Thymus (tissue), 11 donors: ENCODE measurements around the gene PLEKHN1. TPM values are rescaled to one million over a fixed set of nuclear protein-coding genes. Genes with fewer than 3 reads are reported as not detected.
"Not testable (repeated sequence)": the region's sequence is repeated elsewhere in the genome, so short reads cannot be mapped to it uniquely, and the experiment has no call there.

Source experiments
- DNase-seq, 9 donors: peaks; one replicate each; pipeline ENCODE4 v3.0.0-alpha.2; 2013; ENCODE audit warnings: low spot score in 9 of 9, low read depth in 6 of 9, missing footprints in 1 of 9
- H3K27ac ChIP-seq, 2 donors: one replicate each; pipeline ENCODE4 v1.5.1; 2013; ENCODE audit warnings: control low read depth in 1 of 2, low read depth in 1 of 2, low read length in 1 of 2, mild to moderate bottlenecking in 1 of 2, moderate library complexity in 1 of 2
- H3K27me3 ChIP-seq, 2 donors: one replicate each; pipeline ENCODE4 v1.5.1; 2013; ENCODE audit warnings: low read length in 1 of 2; ENCODE audit not compliant: control insufficient read depth in 2 of 2, insufficient read depth in 1 of 2
- H3K36me3 ChIP-seq, 2 donors: one replicate each; pipeline ENCODE4 v1.5.1; 2013; ENCODE audit warnings: low read length in 1 of 2, mild to moderate bottlenecking in 1 of 2, moderate library complexity in 1 of 2; ENCODE audit not compliant: control insufficient read depth in 2 of 2, insufficient read depth in 2 of 2
- H3K4me1 ChIP-seq, 2 donors: one replicate each; pipeline ENCODE4 v1.5.1; 2013; ENCODE audit warnings: low read length in 2 of 2; ENCODE audit not compliant: control insufficient read depth in 2 of 2, insufficient read depth in 2 of 2
- H3K4me3 ChIP-seq, 2 donors: one replicate each; pipeline ENCODE4 v1.5.1; 2013; ENCODE audit warnings: low read length in 2 of 2, control low read depth in 1 of 2, mild to moderate bottlenecking in 1 of 2
- H3K9me3 ChIP-seq, 2 donors: one replicate each; pipeline ENCODE4 v1.5.1; 2013; ENCODE audit warnings: low read length in 1 of 2, mild to moderate bottlenecking in 1 of 2; ENCODE audit not compliant: control insufficient read depth in 2 of 2, insufficient read depth in 1 of 2
- WGBS: extraction: QIAGEN DNeasy Blood & Tissue Kit; methylation state at CpG from one replicate; pipeline ENCODE4 v1.1.7; 2013; 5-methylcytosine and 5-hydroxymethylcytosine counted together
- polyA plus RNA-seq: library from polyadenylated mRNA; stranded (reverse); fragments of 200-250 nt; gene quantifications from one replicate; pipeline ENCODE4 v1.2.3, GENCODE V29; 2013
- total RNA-seq: library from RNA; stranded (reverse); fragments of 120-200 nt; gene quantifications from one replicate; pipeline ENCODE4 v1.2.4, GENCODE V29; 2013
- donor health status: healthy.

PLEKHN1 gene
- total and polyA plus RNA-seq, 2 donors, result 0.14 to 1.7 TPM

DNA sequence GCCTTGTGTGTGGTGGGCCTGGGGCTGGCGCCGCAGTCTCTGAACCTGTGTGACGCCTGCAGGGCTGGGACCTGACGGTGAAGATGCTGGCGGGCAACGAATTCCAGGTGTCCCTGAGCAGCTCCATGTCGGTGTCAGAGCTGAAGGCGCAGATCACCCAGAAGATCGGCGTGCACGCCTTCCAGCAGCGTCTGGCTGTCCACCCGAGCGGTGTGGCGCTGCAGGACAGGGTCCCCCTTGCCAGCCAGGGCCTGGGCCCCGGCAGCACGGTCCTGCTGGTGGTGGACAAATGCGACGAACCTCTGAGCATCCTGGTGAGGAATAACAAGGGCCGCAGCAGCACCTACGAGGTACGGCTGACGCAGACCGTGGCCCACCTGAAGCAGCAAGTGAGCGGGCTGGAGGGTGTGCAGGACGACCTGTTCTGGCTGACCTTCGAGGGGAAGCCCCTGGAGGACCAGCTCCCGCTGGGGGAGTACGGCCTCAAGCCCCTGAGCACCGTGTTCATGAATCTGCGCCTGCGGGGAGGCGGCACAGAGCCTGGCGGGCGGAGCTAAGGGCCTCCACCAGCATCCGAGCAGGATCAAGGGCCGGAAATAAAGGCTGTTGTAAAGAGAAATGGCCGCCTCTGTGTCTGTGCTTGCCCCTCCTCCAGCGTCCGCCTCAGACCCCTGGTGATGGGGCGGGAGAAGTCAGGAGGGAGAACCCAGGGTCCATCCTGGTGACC, 47.8 kb downstream of the PLEKHN1 start:
- Histone ChIP-seq H3K9me3 (peaks cover 0 to 15% of the 10 kb centered on the region in 2 donors), H3K27me3 (no peaks in the 10 kb centered on the region), H3K4me1 (peaks cover 14 to 32% of the 10 kb centered on the region in 2 donors), H3K4me3 (peak overlapping the region; percentile 63 to 85), H3K36me3 (no peaks in the 10 kb centered on the region), H3K27ac (peak overlapping the region; percentile 89 to 98)
- 84% methylated on average over 41 of the region's 41 CpGs for WGBS
- peak in 2 of 9 donors; percentile 64 to 81 for DNase-seq

GRCh38 chr1:1014799-1015681, 48.8 kb downstream of the PLEKHN1 start:
- peak in 1 of 9 donors; percentile 42 for DNase-seq
- H3K27me3 ChIP-seq, result peaks cover under 1 to 1% of the 10 kb centered on the region in 2 donors
- H3K9me3 ChIP-seq, result peaks cover 0 to 16% of the 10 kb centered on the region in 2 donors
- peak overlapping the region; percentile 61 to 98 for H3K27ac ChIP-seq
- no peaks in the 10 kb centered on the region for H3K36me3 ChIP-seq
- H3K4me3 ChIP-seq, result peak overlapping the region in 1 of 2 donors; percentile 85
- WGBS, result 74% methylated on average over 20 of the region's 20 CpGs
- peaks cover 14 to 34% of the 10 kb centered on the region in 2 donors for H3K4me1 ChIP-seq

DNA sequence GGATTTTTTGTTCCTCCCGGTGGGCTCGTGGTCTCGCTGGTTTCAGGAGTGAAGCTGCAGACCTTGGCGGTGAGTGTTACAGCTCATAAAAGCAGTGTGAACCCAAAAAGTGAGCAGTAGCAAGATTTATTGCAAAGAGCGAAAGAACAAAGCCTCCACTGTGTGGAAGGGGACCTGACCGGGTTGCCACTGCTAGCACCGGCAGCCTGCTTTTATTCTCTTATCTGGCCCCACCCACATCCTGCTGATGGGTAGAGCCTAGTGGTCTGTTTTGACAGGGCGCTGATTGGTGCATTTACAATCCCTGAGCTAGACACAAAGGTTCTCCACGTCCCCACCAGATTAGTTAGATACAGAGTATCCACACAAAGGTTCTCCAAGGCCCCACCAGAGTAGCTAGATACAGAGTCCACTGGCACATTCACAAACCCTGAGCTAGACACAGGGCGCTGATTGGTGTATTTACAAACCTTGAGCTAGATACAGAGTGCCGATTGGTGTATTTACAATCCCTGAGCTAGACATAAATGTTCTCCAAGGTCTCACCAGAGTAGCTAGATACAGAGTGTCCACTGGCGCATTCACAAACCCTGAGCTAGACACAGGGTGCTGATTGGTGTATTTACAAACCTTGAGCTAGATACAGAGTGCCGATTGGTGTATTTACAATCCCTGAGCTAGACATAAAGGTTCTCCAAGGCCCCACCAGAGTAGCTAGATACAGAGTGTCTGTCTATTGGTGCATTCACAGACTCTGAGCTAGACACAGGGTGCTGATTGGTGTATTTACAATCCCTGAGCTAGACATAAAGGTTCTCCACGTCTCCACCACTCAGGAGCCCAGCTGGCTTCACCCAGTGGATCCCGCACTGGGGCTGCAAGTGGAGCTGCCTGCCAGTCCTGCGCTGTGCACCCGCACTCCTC, 51.4 kb downstream of the PLEKHN1 start:
- WGBS, result 80% methylated on average over 17 of the region's 17 CpGs
- H3K4me1 ChIP-seq, result peaks cover 21 to 42% of the 10 kb centered on the region in 2 donors
- not testable (repeated sequence) for H3K4me3 ChIP-seq, H3K36me3 ChIP-seq, H3K27ac ChIP-seq, DNase-seq
- H3K27me3 ChIP-seq, result peaks cover 26% of the 10 kb centered on the region in 2 donors
- H3K9me3 ChIP-seq, result peaks cover 0 to 20% of the 10 kb centered on the region in 2 donors

DNA sequence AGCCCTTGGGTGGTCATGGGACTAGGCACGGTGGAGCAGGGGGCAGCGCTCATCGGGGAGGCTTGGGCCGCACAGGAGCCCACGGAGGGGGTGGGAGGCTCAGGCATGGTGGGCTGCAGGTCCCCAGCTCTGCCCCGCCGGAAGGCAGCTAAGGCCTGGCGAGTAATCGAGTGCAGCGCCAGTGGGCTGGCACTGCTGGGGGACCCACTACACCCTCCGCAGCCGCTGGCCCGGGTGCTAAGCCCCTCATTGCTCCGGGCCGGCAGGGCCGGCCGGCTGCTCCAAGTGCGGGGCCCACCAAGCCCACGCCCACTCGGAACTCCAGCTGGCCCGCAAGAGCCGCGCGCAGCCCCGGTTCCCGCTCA, 52.0 kb downstream of the PLEKHN1 start:
- peaks cover 26 to 33% of the 10 kb centered on the region in 2 donors for H3K27me3 ChIP-seq
- H3K9me3 ChIP-seq, result peaks cover 0 to 18% of the 10 kb centered on the region in 2 donors
- H3K4me1 ChIP-seq, result peaks cover 21 to 40% of the 10 kb centered on the region in 2 donors
- not testable (repeated sequence) for H3K36me3 ChIP-seq, DNase-seq, H3K27ac ChIP-seq, H3K4me3 ChIP-seq
- WGBS, result 98% methylated on average over 26 of the region's 26 CpGs

GRCh38 chr1:1019122-1019999, 53.1 kb downstream of the PLEKHN1 start:
- WGBS, result 4% methylated on average over 80 of the region's 91 CpGs
- Histone ChIP-seq H3K27me3 (peaks cover 28 to 41% of the 10 kb centered on the region in 2 donors), H3K4me1 (peaks cover 13 to 31% of the 10 kb centered on the region in 2 donors), H3K9me3 (peaks cover 0 to 13% of the 10 kb centered on the region in 2 donors), H3K4me3 (peak overlapping the region; percentile 13 to 90), H3K36me3 (no peaks in the 10 kb centered on the region), H3K27ac (peak overlapping the region in 1 of 2 donors; percentile 85)
- DNase-seq, result peak in 3 of 9 donors; percentile 71 to 82 (median 74)

DNA sequence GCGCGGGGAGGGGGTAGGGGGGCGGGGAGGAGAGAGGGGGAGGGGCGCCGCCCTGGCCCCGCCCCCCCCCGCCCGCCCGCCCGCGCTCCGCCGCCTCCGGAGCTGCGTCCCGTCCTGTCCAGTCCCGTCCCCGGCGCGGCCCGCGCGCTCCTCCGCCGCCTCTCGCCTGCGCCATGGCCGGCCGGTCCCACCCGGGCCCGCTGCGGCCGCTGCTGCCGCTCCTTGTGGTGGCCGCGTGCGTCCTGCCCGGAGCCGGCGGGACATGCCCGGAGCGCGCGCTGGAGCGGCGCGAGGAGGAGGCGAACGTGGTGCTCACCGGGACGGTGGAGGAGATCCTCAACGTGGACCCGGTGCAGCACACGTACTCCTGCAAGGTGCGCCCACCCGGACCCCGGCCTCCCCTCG, 53.7 kb downstream of the PLEKHN1 start, which contains the start of gene AGRN:
Gene AGRN, plus strand, starts transcription at position 121 of the 405 bp plus-strand sequence. Its CDS starts 53 bp downstream, at position 174.
- Histone ChIP-seq H3K27ac (peak within 1 kb of the TSS in 1 of 2 donors; percentile 85), H3K9me3 (peaks cover 0 to 12% of the 10 kb centered on the region in 2 donors), H3K27me3 (peaks cover 28 to 45% of the 10 kb centered on the region in 2 donors), H3K36me3 (no peaks in the 10 kb centered on the region), H3K4me3 (peak within 1 kb of the TSS; percentile 13 to 90), H3K4me1 (peaks cover 9 to 28% of the 10 kb centered on the region in 2 donors)
- under 1% methylated on average over 53 of the region's 58 CpGs for WGBS
- DNase-seq, result no peak

- peaks cover 9 to 23% of the 10 kb centered on the region in 2 donors for H3K4me1 ChIP-seq
- peak overlapping the region; percentile 8 to 90 for H3K4me3 ChIP-seq
- under 1% methylated on average over 59 of the region's 59 CpGs for WGBS
- peaks cover 28 to 45% of the 10 kb centered on the region in 2 donors for H3K27me3 ChIP-seq
- peak overlapping the region in 1 of 2 donors; percentile 26 for H3K27ac ChIP-seq
- DNase-seq, result no peak
- peaks cover 0 to 7% of the 10 kb centered on the region in 2 donors for H3K9me3 ChIP-seq
- H3K36me3 ChIP-seq, result no peaks in the 10 kb centered on the region
Measured at GRCh38 chr1:1020415-1021009, 54.2 kb downstream of the PLEKHN1 start.
